OCI-LY7 (cell line): ENCODE data around the gene CREB3L1.
"Not testable (repeated sequence)": the region's sequence is repeated elsewhere in the genome, so short reads cannot be mapped to it uniquely, and the experiment has no call there.

ENCODE experiments used
- CTCF ChIP-seq: fragments of 200-600 bp; sonication (generic); conservative IDR thresholded peaks from 2 replicates; pipeline ENCODE4 v1.5.1; 2014; ENCODE audit warnings: mild to moderate bottlenecking, antibody characterized with exemption, low read length, moderate library complexity, mixed read lengths
- EZH2phosphoT487 ChIP-seq: fragments of 200-600 bp; sonication (generic); IDR thresholded peaks from 2 replicates; pipeline ENCODE4 v1.6.1; 2018; ENCODE audit warnings: low read depth, borderline replicate concordance, mild to moderate bottlenecking, mixed run types, antibody characterized with exemption, low read length, moderate library complexity, mixed read lengths

GRCh38 chr11:46259347-46259746 is 18.1 kb upstream of the CREB3L1 start:
- TF ChIP-seq CTCF, EZH2phosphoT487: not testable (repeated sequence)
